Endothelial cell (in vitro differentiated cells): ENCODE results near the gene DNAH8. TPM values are rescaled to one million over a fixed set of nuclear protein-coding genes. Genes with fewer than 3 reads are reported as not detected.

Source experiments
- DNase-seq: peaks from one replicate; pipeline ENCODE4 v3.0.0; 2021; ENCODE audit warnings: low spot score
- H3K27ac Mint-ChIP-seq: one replicate; pipeline ENCODE4 v1.8.0; 2021; ENCODE audit warnings: mixed read lengths, inconsistent platforms; ENCODE audit not compliant: unreplicated experiment
- H3K27me3 Mint-ChIP-seq: one replicate; pipeline ENCODE4 v1.8.0; 2021; ENCODE audit warnings: mild to moderate bottlenecking, moderate library complexity, mixed read lengths, inconsistent platforms; ENCODE audit not compliant: unreplicated experiment
- H3K36me3 Mint-ChIP-seq: one replicate; pipeline ENCODE4 v1.8.0; 2021; ENCODE audit warnings: mild to moderate bottlenecking, low read depth, mixed read lengths, inconsistent platforms; ENCODE audit not compliant: unreplicated experiment
- H3K4me1 Mint-ChIP-seq: one replicate; pipeline ENCODE4 v1.8.0; 2021; ENCODE audit warnings: mild to moderate bottlenecking, mixed read lengths, inconsistent platforms; ENCODE audit not compliant: unreplicated experiment
- H3K4me3 Mint-ChIP-seq: one replicate; pipeline ENCODE4 v1.8.0; 2021; ENCODE audit warnings: mild to moderate bottlenecking, mixed read lengths, inconsistent platforms; ENCODE audit not compliant: unreplicated experiment
- H3K9me3 Mint-ChIP-seq: one replicate; pipeline ENCODE4 v1.8.0; 2021; ENCODE audit warnings: mixed read lengths, inconsistent platforms; ENCODE audit not compliant: unreplicated experiment
- total RNA-seq: library from RNA; stranded (reverse); fragmentation: NEBNext Ultra II Directional; extraction: Animal tissue kit (Norgen Biotek cat#: 25700); gene quantifications from one replicate; pipeline ENCODE4 v1.2.1, GENCODE V29; 2021; ENCODE audit not compliant: unreplicated experiment
- TF ChIP-seq, protein P1 (sequence below): fragments of 200-600 bp; sonication (generic); IDR thresholded peaks from one replicate; pipeline ENCODE4 v1.5.0; 2021; ENCODE audit warnings: antibody characterized with exemption; ENCODE audit not compliant: unreplicated experiment

DNAH8 gene
- total RNA-seq, 1 donor from 2014 or later: 0.05 TPM

- Mint-ChIP-seq H3K9me3 (no peaks in the 10 kb centered on the region), H3K36me3 (no peaks in the 10 kb centered on the region), H3K27me3 (no peaks in the 10 kb centered on the region), H3K4me1 (no peaks in the 10 kb centered on the region), H3K27ac (no peak overlapping the region), H3K4me3 (no peak overlapping the region)
- TF ChIP-seq, protein P1, sequence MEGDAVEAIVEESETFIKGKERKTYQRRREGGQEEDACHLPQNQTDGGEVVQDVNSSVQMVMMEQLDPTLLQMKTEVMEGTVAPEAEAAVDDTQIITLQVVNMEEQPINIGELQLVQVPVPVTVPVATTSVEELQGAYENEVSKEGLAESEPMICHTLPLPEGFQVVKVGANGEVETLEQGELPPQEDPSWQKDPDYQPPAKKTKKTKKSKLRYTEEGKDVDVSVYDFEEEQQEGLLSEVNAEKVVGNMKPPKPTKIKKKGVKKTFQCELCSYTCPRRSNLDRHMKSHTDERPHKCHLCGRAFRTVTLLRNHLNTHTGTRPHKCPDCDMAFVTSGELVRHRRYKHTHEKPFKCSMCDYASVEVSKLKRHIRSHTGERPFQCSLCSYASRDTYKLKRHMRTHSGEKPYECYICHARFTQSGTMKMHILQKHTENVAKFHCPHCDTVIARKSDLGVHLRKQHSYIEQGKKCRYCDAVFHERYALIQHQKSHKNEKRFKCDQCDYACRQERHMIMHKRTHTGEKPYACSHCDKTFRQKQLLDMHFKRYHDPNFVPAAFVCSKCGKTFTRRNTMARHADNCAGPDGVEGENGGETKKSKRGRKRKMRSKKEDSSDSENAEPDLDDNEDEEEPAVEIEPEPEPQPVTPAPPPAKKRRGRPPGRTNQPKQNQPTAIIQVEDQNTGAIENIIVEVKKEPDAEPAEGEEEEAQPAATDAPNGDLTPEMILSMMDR: no peak
- no peak for DNase-seq
Observed at GRCh38 chr6:38749473-38749872, 34.4 kb downstream of the DNAH8 start.

DNA sequence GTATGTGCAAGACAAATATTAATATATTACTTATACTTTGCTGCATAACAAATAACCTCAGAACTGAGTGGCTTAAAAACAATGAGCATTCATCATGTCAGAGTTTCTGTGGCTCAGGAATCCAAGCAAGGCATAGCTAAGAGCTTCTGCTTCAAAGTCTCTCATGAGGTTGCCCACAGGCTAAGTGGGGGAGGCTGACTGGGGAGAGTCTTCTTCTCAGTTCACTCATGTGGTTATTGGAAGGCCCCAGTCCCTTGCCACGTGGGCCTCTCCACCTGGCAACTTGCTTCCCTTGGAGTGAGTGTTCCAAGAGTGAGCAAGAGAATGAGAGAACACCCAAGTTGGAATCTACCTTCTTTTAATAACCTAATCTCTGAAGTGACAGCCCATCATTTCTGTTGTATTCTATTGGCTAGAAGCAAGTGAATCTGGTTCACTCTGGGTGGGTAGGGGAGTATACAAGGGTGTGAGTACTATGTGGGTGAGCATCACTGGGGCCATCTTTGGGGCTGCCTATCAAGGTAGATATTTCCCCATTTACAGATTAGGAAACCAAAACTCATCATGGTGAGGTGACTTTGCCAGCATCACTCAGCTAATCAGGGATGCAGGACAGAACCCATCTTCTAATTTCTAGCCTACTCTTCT, 36.0 kb downstream of the DNAH8 start:
- peaks cover 1% of the 10 kb centered on the region for H3K4me1 Mint-ChIP-seq
- no peak for DNase-seq
- H3K36me3 Mint-ChIP-seq: no peaks in the 10 kb centered on the region
- TF ChIP-seq, protein P1: no peak
- no peak overlapping the region for H3K4me3 Mint-ChIP-seq
- no peaks in the 10 kb centered on the region for H3K9me3 Mint-ChIP-seq
- no peak overlapping the region for H3K27ac Mint-ChIP-seq
- no peaks in the 10 kb centered on the region for H3K27me3 Mint-ChIP-seq

DNA sequence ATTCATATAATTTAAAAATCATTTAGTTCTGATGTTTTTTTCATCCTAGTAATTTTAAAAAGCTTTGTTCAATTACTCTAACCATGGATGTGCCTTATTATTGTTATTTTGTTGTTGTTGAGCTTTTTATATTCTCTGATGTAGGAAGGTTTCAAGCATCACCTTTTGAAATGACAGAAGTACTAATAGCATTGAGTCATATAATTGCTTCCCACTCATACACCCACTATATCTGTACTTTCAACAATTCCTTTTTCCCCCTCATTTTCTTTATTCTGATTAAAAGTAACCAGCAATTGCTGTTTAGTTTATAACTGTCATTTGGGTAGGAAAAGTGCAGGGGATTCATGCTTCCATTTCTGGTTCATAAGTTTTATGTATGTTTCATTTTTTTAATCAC, 38.6 kb downstream of the DNAH8 start:
- no peak for DNase-seq
- Mint-ChIP-seq H3K4me1 (peaks cover 2% of the 10 kb centered on the region), H3K36me3 (no peaks in the 10 kb centered on the region), H3K4me3 (no peak overlapping the region), H3K9me3 (no peaks in the 10 kb centered on the region), H3K27me3 (no peaks in the 10 kb centered on the region), H3K27ac (no peak overlapping the region)
- TF ChIP-seq, protein P1: no peak

DNA sequence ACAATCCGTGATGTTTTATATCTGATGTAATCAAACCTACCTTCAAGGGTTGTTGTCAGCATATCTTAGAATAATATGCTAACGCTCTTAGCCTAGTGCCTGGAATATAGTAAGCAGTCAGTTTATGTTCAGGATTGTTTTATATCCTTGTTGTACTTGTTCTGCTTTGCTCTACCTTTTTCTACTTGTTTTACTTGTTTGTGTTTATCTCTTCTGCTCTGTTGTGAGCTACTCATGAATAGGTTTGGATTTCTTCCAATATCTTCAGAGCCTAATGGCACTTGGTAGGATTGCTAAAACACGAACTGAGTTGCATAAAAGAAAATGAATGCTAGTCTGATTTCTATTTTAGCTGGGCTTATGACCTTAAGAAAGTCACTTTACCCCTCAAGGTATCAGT, 40.1 kb downstream of the DNAH8 start:
- H3K27ac Mint-ChIP-seq: no peak overlapping the region
- peaks cover 2% of the 10 kb centered on the region for H3K4me1 Mint-ChIP-seq
- TF ChIP-seq, protein P1: no peak
- H3K36me3 Mint-ChIP-seq: no peaks in the 10 kb centered on the region
- no peak for DNase-seq
- no peaks in the 10 kb centered on the region for H3K9me3 Mint-ChIP-seq
- no peak overlapping the region for H3K4me3 Mint-ChIP-seq
- no peaks in the 10 kb centered on the region for H3K27me3 Mint-ChIP-seq

DNA sequence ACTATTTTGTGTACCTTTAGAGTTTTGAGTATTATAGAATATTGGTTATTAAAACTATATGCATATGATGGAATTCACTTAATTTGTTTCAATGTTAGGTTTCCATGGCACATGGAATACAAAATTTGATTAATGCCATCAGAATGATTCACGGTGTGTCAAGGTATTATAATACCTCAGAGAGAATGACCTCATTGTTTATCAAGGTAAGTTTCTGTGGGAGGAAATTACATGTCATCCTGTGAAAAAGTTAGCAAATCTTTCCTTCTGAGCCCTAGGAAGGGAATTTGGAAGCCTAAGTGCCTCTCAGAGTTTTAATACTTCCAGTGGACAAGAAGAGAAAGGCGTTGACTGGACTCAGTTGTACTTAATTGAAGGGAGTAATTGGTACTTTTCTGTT, 40.8 kb downstream of the DNAH8 start:
- H3K27ac Mint-ChIP-seq: no peak overlapping the region
- no peak for DNase-seq

More for the DNA sequence above, 40.8 kb downstream of the DNAH8 start:
- Mint-ChIP-seq H3K27me3 (no peaks in the 10 kb centered on the region), H3K9me3 (no peaks in the 10 kb centered on the region), H3K4me3 (no peak overlapping the region), H3K4me1 (peaks cover 2% of the 10 kb centered on the region), H3K36me3 (no peaks in the 10 kb centered on the region)
- TF ChIP-seq, protein P1: no peak
